GM19099 (cell line): ENCODE results near the gene IGSF5.

Experiments
- POLR2A ChIP-seq: IDR thresholded peaks from 3 replicates; pipeline ENCODE4 v1.6.1; 2011; ENCODE audit warnings: low read depth; ENCODE audit not compliant: insufficient read length; ENCODE audit errors: extremely low read depth

The IGSF5 gene

DNA sequence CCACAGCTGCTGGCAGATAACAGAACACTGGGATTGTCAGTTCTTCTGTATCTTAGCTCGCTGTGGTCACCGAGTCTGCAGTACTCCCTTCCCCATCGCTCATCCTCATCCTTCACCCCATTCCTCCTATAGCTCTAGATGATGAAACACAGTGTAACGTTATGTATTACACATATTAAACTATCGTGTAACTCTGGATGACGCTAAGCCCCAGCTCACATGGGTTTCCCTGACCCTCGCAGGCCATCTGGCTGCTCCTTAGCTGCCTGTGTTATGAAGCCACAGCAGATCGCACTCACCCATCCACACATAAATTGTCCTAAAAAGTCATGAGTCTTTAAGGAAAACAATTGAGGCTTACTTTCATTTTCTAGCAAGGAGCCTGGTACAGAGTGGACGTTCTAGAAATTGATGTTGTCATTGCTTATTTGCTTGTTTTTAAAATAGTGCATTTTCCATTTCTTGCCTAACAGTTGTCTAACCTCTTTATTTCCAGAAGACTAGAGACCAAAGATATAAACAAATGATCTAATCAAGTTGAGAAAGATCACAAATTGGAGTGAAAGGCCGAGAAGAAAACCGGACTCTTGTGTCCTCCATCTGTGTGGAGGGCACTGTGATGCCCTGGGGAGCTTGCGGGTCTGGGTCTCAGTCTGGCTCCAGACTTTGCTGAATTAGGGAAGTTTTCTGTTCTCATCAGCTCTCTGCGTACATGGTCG is 97.9 kb downstream of the IGSF5 start:
- TF ChIP-seq POLR2A, result no peak

DNA sequence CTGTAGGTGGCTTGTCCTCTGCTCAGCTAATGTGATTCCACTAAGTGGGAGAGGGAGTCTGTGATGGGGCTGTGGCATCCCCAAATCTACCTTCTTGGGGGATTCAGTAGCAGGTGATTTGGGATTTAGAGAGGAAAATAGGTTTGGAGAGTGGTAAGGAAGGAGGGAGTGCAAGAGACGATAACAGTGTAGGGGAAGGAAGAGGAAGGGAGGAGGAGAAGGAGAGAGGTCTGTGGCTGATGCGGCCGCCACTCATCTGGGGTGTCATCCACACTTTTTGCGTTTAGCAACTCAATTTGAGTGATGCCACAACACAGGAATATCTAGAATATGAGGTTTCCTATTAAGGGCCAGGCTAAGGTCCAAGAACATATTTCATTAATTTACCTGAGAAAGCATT is 98.5 kb downstream of the IGSF5 start:
- no peak for TF ChIP-seq POLR2A

DNA sequence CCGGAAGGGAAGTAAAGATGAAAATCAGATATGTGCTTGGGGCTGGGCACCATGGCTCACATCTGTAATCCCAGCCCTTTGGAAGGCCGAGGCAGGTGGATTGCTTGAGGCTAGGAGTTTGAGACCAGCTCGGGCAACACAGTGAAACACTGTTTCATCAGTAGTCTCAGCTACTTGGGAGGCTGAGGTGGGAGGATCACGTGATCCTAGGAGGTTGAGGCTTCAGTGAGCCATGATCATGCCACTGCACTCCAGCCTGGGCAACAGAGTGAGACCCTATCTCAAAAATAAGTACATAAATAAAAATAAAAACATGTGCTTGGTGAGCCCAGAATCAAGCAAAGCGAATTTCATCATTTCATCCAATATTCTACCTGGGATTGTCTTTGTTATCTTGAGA is 98.9 kb downstream of the IGSF5 start:
- TF ChIP-seq POLR2A, result no peak

DNA sequence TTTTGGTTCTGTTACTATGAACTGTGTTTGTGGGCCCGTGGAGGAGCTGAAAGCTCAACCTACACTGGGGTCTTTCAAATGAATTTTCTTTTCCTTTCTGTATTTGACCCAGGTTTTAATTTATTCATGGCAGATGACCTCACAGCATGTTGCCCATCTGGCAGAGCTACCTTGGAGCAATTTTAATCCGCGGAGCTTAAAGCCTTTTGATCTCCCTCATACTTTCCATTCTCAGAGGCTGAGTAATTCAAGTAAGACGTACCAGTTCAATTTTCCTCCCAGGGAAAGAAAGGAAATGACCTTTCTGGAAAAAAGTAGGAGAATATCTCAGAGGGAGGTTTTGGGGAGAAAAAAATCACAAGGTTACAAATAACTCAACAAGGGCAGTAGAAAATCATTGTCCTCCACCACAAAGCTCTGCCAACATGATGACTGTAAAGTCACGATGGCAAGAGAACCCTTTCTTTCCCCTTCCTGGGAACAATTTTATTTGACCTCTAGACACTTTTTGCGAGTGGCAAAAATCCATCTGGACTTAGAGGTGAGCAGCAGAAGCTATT is 100.7 kb downstream of the IGSF5 start:
- TF ChIP-seq POLR2A, result no peak

DNA sequence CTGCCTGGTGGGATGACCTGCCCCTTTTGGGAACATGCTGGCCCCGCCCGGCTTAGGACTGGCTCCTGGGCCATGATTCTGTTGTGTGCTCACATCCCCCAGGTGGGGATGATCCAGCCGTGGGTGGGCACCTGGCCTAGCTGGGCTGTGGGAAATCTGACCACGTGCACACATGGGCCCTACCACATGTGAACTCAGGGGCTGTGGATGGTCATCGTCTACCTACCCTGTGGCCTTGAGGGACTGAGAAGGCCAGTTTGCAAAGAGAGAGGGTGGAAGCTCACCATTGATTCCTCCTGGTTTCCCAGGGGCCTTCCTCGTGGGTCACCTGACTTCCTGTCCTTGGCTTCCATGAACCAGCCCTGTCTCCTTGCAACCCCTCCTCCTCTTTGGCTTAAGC is 102.9 kb downstream of the IGSF5 start:
- no peak for TF ChIP-seq POLR2A

DNA sequence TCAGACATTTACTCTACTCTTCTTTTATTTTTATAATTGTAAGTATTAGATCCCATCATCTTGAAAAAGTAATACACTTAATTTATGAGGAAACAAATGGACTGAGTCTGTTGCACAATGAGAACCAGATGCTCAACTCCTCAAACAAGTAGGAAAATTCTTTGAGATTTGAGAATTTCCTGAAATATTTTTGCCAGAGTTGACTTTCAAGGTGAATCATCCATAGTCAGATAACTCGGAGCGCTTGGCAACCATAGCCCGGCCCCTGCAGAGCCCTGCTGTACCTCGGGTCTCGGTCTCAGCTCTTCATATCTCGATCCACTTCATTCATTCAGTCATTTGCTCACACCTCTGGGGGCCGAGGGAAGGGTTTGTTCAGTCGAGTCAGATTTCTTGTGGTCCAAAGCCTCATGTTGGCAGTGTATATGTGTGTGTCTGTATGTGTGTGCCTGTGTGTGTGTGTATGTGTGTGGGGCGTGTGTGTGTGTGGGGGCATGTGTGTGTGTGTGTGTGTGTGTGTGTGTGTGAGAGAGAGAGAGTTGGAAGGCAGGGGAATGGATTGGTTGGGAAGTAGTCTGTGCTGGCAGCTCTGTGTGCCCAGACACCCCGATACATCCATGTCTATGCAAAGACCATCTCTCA is 104.2 kb downstream of the IGSF5 start:
- TF ChIP-seq POLR2A, result no peak

DNA sequence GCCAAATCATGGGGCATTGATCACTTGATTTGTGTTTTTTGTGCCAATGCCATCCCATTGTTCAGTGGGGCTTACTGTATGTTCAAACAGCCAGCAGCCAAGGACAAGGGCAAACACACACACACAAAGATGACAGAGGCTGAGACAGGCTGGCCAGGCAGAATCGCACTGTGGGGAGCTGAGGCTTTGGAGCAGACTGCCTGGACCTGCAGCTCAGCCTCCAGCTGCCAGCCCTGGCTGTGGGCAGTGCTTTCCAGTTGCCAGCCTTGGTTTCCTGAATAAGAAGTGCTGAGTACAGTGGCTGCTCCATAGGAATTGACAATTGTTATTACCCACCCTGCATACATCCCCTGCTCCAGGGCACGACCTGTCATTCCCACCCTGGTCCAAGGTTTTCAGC is 105.3 kb downstream of the IGSF5 start:
- no peak for TF ChIP-seq POLR2A

DNA sequence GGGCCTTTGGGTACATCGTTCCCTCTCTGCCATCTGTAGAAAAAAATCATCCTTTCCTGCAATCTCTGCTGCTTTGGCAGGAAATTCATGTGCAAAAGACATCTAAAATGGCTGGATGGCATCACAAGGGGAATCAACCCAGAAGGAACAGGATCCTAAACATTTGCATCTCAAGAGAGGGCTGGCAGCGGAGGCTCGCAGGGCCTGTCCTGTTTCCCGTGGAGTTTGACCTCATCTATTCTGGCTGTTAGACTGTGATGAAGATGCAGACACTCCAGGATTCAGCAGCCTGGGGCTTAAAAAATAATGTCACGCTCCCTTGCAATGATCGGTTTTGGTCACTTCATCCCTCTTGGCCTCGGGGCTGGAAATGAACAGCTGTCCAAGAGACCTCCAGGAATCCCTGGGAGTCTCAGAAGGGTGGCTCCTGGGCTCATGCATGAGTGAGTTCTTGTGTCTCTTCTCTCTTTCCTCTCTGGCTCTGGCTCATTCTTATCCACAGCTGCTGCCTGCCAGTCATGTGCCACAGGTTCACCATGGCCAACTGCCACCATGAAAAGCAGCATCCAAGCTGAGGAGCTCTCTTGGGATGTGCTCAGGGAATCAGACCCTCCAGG is 106.1 kb downstream of the IGSF5 start:
- TF ChIP-seq POLR2A, result no peak
